Hepatocyte (in vitro differentiated cells): Measurements from ENCODE around the gene CORO2A.

Source experiments
- CTCF ChIP-seq: fragments of 200-600 bp; sonication (generic); IDR thresholded peaks from 2 replicates; pipeline ENCODE4 v1.5.1; 2016; ENCODE audit warnings: antibody characterized with exemption, mild to moderate bottlenecking; ENCODE audit not compliant: poor library complexity
- EZH2 ChIP-seq: fragments of 200-600 bp; sonication (generic); IDR thresholded peaks from 2 replicates; pipeline ENCODE4 v1.6.1; 2016; ENCODE audit warnings: antibody characterized with exemption, mild to moderate bottlenecking, borderline replicate concordance
- EZH2phosphoT487 ChIP-seq: fragments of 200-600 bp; sonication (generic); IDR thresholded peaks from one replicate; pipeline ENCODE4 v1.6.1; 2018; ENCODE audit warnings: antibody characterized with exemption, mild to moderate bottlenecking, low read depth, moderate library complexity; ENCODE audit not compliant: unreplicated experiment, severe bottlenecking

- TF ChIP-seq CTCF: no peak
- no peak for TF ChIP-seq EZH2
- no peak for TF ChIP-seq EZH2phosphoT487
Observed at GRCh38 chr9:98101868-98102273, 90.6 kb downstream of the CORO2A start.
